Ovary (tissue), 9 donors: Measurements from ENCODE around the gene USP4. TPM values are rescaled to one million over a fixed set of nuclear protein-coding genes. Genes with fewer than 3 reads are reported as not detected.

Experiments
- DNase-seq, 5 donors: peaks; one replicate each; pipeline ENCODE4 v3.0.0-alpha.2; 2019 to 2020
- H3K27ac ChIP-seq, 2 donors: fragments of 200-600 bp; one replicate each; pipeline versions ENCODE4 v1.5.1 to v1.8.0; 2019 to 2022
- H3K27me3 ChIP-seq: fragments of 200-600 bp; one replicate; pipeline ENCODE4 v1.8.0; 2022
- H3K36me3 ChIP-seq: fragments of 200-600 bp; sonication (generic); one replicate; pipeline ENCODE4 v1.5.1; 2019
- H3K4me1 ChIP-seq: one replicate; pipeline ENCODE4 v1.8.1; 2013; ENCODE audit warnings: mild to moderate bottlenecking, moderate library complexity; ENCODE audit not compliant: insufficient read depth
- H3K4me3 ChIP-seq: fragments of 200-600 bp; sonication (generic); one replicate; pipeline ENCODE4 v1.5.1; 2017
- H3K9me3 ChIP-seq, 2 donors: fragments of 200-600 bp in 1 of 2; sonication (generic) in 1 of 2; one replicate each; pipeline versions ENCODE4 v1.5.1 to v1.8.1; 2013 to 2019; ENCODE audit warnings: mild to moderate bottlenecking in 1 of 2, moderate library complexity in 1 of 2
- CTCF ChIP-seq, 3 donors: fragments of 450-650 bp in 2 of 3; fragments of 200-600 bp in 1 of 3; IDR thresholded peaks; one replicate each; pipeline versions ENCODE4 v1.5.1 to v1.8.0; 2016 to 2022; ENCODE audit warnings: antibody characterized with exemption in 3 of 3, mild to moderate bottlenecking in 1 of 3
- EP300 ChIP-seq: sonication (generic); formaldehyde crosslinking; IDR thresholded peaks from one replicate; pipeline ENCODE4 v1.6.1; 2017; ENCODE audit warnings: antibody characterized with exemption
- POLR2A ChIP-seq: fragments of 450-650 bp; IDR thresholded peaks from one replicate; pipeline ENCODE4 v1.6.1; 2017; ENCODE audit warnings: antibody characterized with exemption, mild to moderate bottlenecking, moderate library complexity
- WGBS, 3 donors: extraction: QIAGEN DNeasy Blood & Tissue Kit in 1 of 3; methylation state at CpG; one replicate each; pipeline versions ENCODE4 v1.1.5 to v1.1.7; 2013 to 2017; 5-methylcytosine and 5-hydroxymethylcytosine counted together
- intact Hi-C, 4 donors: fragments of 100-400 bp; cut with DNase I; formaldehyde crosslinking; loops; one replicate each; pipeline versions ENCODE4 v1.11.0 to v1.15.1; 2022 to 2023
- polyA plus RNA-seq, 2 donors: library from polyadenylated mRNA; stranded (reverse); fragments of 200-250 nt in 1 of 2; fragments of 350-450 nt in 1 of 2; fragmentation: Illumina TruSeq in 1 of 2; extraction: RNeasy Lipid Tissue Mini Kit (QIAGEN cat#74804) in 1 of 2; gene quantifications; one replicate each; pipeline ENCODE4 v1.2.3, GENCODE V29; 2013 to 2014
- total RNA-seq, 7 donors: library from RNA; depleted of rRNA in 2 of 7; stranded (reverse); fragments of >200 nt in 2 of 7; fragmentation: NEBNext Ultra II Directional in 3 of 7; extraction: Animal tissue kit (Norgen Biotek cat#: 25700) in 3 of 7; gene quantifications; one replicate each; pipeline versions ENCODE4 v1.1.0 to v1.2.4, GENCODE V29; 2016 to 2023
- donor health status: DM: no; HTN: no; CAD: no; lungs with moderate emphysema.
- donor health status: DM: no; HTN: no; CAD: no.
- donor health status: Bipolar disorder and iron deficiency.
- donor health status: DM: yes; HTN: yes; CAD: no.
- donor health status: DM: no; HTN: no; CAD: no.
- donor health status: DM: yes; HTN: yes; CAD: no.

The USP4 gene
- total and polyA plus RNA-seq, 9 donors = 12.5 to 76.5 (median 52.5) TPM

GRCh38 chr3:49324768-49325167 is 15.1 kb downstream of the USP4 start:
- intact Hi-C loops = no loop called here
- H3K36me3 ChIP-seq = no peaks in the 10 kb centered on the region
- no peak for DNase-seq
- H3K27me3 ChIP-seq = no peaks in the 10 kb centered on the region
- H3K27ac ChIP-seq = no peak overlapping the region
- H3K4me3 ChIP-seq = no peak overlapping the region
- H3K9me3 ChIP-seq = no peaks in the 10 kb centered on the region
- TF ChIP-seq CTCF (IDR thresholded peaks at IDR 0.05) (no peak), POLR2A (no peak), EP300 (no peak)
- 91 to 94% (median 93%) methylated on average over 7 of the region's 7 CpGs for WGBS, 3 donors
- H3K4me1 ChIP-seq = no peaks in the 10 kb centered on the region

- H3K4me1 ChIP-seq = no peaks in the 10 kb centered on the region
- no peak for DNase-seq
- no peak overlapping the region for H3K4me3 ChIP-seq
- 80 to 89% (median 88%) methylated on average over 16 of the region's 16 CpGs for WGBS, 3 donors
- intact Hi-C loops = no loop called here
- H3K27ac ChIP-seq = no peak overlapping the region
- H3K9me3 ChIP-seq = no peaks in the 10 kb centered on the region
- no peaks in the 10 kb centered on the region for H3K27me3 ChIP-seq
- TF ChIP-seq CTCF (IDR thresholded peaks at IDR 0.05) = no peak
- no peak for TF ChIP-seq POLR2A
- TF ChIP-seq EP300 = no peak
- no peaks in the 10 kb centered on the region for H3K36me3 ChIP-seq
Measured at GRCh38 chr3:49316696-49317457, 23.0 kb downstream of the USP4 start.

GRCh38 chr3:49313896-49314688 is 25.8 kb downstream of the USP4 start:
- TF ChIP-seq CTCF (IDR thresholded peaks at IDR 0.05) (no peak), POLR2A (no peak), EP300 (no peak)
- H3K4me3 ChIP-seq = no peak overlapping the region
- intact Hi-C loops = no loop called here
- H3K9me3 ChIP-seq = no peaks in the 10 kb centered on the region
- no peak overlapping the region for H3K27ac ChIP-seq
- no peaks in the 10 kb centered on the region for H3K27me3 ChIP-seq
- 88 to 94% (median 91%) methylated on average over 1 of the region's 1 CpG for WGBS, 3 donors
- no peaks in the 10 kb centered on the region for H3K4me1 ChIP-seq
- DNase-seq = no peak
- H3K36me3 ChIP-seq = no peaks in the 10 kb centered on the region

- H3K27ac ChIP-seq = no peak overlapping the region
- H3K36me3 ChIP-seq = no peaks in the 10 kb centered on the region
- TF ChIP-seq POLR2A (no peak), CTCF (IDR thresholded peaks at IDR 0.05) (no peak)
- H3K9me3 ChIP-seq = no peaks in the 10 kb centered on the region
- DNase-seq = no peak
- WGBS, 3 donors = 86 to 94% (median 90%) methylated on average over 3 of the region's 3 CpGs
- no peak overlapping the region for H3K4me3 ChIP-seq
- no peaks in the 10 kb centered on the region for H3K27me3 ChIP-seq
- intact Hi-C loops = no loop called here
- H3K4me1 ChIP-seq = no peaks in the 10 kb centered on the region
Measured at GRCh38 chr3:49311283-49311682, 28.6 kb downstream of the USP4 start.
